SK-N-SH (cell line): ENCODE measurements around the gene RPF1.

ENCODE experiments used
- EP300 ChIP-seq, 2 experiments: IDR thresholded peaks; 2 replicates each; pipeline versions ENCODE4 v1.4.0 to v1.6.1; 2012; ENCODE audit warnings: borderline replicate concordance in 1 of 2, low read depth in 1 of 2, low read length in 1 of 2
- EZH2phosphoT487 ChIP-seq: fragments of 200-600 bp; sonication (generic); IDR thresholded peaks from 2 replicates; pipeline ENCODE4 v1.6.1; 2017; ENCODE audit warnings: low read depth, mixed run types, mild to moderate bottlenecking, antibody characterized with exemption, moderate library complexity, borderline replicate concordance
- FOXM1 ChIP-seq: IDR thresholded peaks from 2 replicates; pipeline ENCODE4 v1.4.0; 2012; ENCODE audit warnings: low read depth, mild to moderate bottlenecking
- GABPA ChIP-seq: IDR thresholded peaks from 2 replicates; pipeline ENCODE4 v1.4.0; 2012; ENCODE audit warnings: low read depth, mild to moderate bottlenecking
- JUND ChIP-seq: IDR thresholded peaks from 2 replicates; pipeline ENCODE4 v1.4.0; 2012
- MEF2A ChIP-seq: IDR thresholded peaks from 2 replicates; pipeline ENCODE4 v1.4.0; 2012; ENCODE audit warnings: low read depth, borderline replicate concordance
- MXI1 ChIP-seq: IDR thresholded peaks from 2 replicates; pipeline ENCODE4 v1.6.1; 2012; ENCODE audit warnings: mild to moderate bottlenecking, low read depth, low read length, improper control_type of control experiment
- NFIC ChIP-seq: IDR thresholded peaks from 2 replicates; pipeline ENCODE4 v1.4.0; 2012; ENCODE audit warnings: borderline replicate concordance
- POLR2AphosphoS5 ChIP-seq: IDR thresholded peaks from 2 replicates; pipeline ENCODE4 v1.6.1; 2012; ENCODE audit warnings: low read depth, low read length
- RAD21 ChIP-seq: IDR thresholded peaks from 2 replicates; pipeline ENCODE4 v1.6.1; 2012; ENCODE audit warnings: mild to moderate bottlenecking, low read length
- SMC3 ChIP-seq: IDR thresholded peaks from 2 replicates; pipeline ENCODE4 v1.6.1; 2012; ENCODE audit warnings: low read depth, low read length, improper control_type of control experiment
- USF2 ChIP-seq: fragments of 150-350 bp; IDR thresholded peaks from 2 replicates; pipeline ENCODE4 v1.6.1; 2017; ENCODE audit warnings: antibody characterized with exemption, low read length, low read depth, borderline replicate concordance
- YY1 ChIP-seq: IDR thresholded peaks from 2 replicates; pipeline ENCODE4 v1.4.0; 2012; ENCODE audit warnings: low read depth, mild to moderate bottlenecking
- TF ChIP-seq, protein P1 (sequence below): fragments of 200-600 bp; sonication (generic); IDR thresholded peaks from 2 replicates; pipeline ENCODE4 v1.6.1; 2017; ENCODE audit warnings: antibody characterized with exemption, mild to moderate bottlenecking, moderate library complexity

DNA sequence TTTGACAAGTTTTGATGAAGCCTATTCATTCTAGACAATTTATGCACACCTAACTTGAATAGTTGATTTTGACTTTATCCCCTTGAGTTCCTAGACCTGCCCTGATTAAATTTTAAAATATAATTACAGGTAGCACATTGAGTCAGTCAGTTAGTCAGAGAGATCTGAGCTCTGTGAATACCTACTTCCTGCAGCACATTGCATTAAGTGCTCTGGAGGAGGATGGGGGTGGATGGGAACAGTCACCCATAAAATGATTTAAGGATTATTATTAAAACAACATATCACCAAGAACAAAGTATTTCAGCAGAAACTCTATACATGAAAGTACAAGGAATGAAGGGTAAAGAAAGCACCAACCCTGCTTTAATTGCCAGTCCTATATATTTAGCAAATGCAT lies 11.8 kb upstream of the RPF1 start:
- TF ChIP-seq, protein P1, sequence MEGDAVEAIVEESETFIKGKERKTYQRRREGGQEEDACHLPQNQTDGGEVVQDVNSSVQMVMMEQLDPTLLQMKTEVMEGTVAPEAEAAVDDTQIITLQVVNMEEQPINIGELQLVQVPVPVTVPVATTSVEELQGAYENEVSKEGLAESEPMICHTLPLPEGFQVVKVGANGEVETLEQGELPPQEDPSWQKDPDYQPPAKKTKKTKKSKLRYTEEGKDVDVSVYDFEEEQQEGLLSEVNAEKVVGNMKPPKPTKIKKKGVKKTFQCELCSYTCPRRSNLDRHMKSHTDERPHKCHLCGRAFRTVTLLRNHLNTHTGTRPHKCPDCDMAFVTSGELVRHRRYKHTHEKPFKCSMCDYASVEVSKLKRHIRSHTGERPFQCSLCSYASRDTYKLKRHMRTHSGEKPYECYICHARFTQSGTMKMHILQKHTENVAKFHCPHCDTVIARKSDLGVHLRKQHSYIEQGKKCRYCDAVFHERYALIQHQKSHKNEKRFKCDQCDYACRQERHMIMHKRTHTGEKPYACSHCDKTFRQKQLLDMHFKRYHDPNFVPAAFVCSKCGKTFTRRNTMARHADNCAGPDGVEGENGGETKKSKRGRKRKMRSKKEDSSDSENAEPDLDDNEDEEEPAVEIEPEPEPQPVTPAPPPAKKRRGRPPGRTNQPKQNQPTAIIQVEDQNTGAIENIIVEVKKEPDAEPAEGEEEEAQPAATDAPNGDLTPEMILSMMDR = no peak
- no peak for TF ChIP-seq USF2
- no peak for TF ChIP-seq NFIC
- no peak for TF ChIP-seq POLR2AphosphoS5
- no peak for TF ChIP-seq RAD21
- no peak for TF ChIP-seq MXI1
- TF ChIP-seq EP300 (IDR thresholded peaks at IDR 0.05; ENCODE audit: borderline replicate concordance in 1 of 2, low read depth in 1 of 2, low read length in 1 of 2) = no peak
- no peak for TF ChIP-seq JUND
- no peak for TF ChIP-seq FOXM1
- TF ChIP-seq MEF2A = no peak
- no peak for TF ChIP-seq EZH2phosphoT487
- TF ChIP-seq SMC3 = no peak
- no peak for TF ChIP-seq YY1
- no peak for TF ChIP-seq GABPA
